ENCODE data around the gene MADCAM1. TPM values are rescaled to one million over a fixed set of nuclear protein-coding genes. Genes with fewer than 3 reads are reported as not detected.
A peak's percentile ranks its signal among the peaks of the same experiment; 100 is the strongest.

Gene MADCAM1
- total and polyA plus RNA-seq, 10 of the 15 experiments (the other 5 are each of a cell fraction or from before 2014, with no cell fraction given), result 0.06 to 0.32 (median 0.31) TPM; not detected in 5

GRCh38 chr19:506404-507285, 10.4 kb downstream of the MADCAM1 start (continued):
- TF ChIP-seq LARP7 (IDR thresholded peaks at IDR 0.05) (peak; percentile 79), BHLHE40 (IDR thresholded peaks at IDR 0.05; ENCODE audit: borderline replicate concordance in 1 of 2, low read depth in 2 of 2, low read length in 1 of 2) (peak; percentile 60 to 78; a peak in 3 of 4 replicates), POLR2A (IDR thresholded peaks at IDR 0.05; ENCODE audit: low read depth, low read length) (peak; percentile 76), ESRRA (IDR thresholded peaks at IDR 0.05; ENCODE audit: low read length) (no peak), RB1 (IDR thresholded peaks at IDR 0.05; ENCODE audit: borderline replicate concordance) (peak; percentile 88; the same call in 1 of the 2 replicates), ZNF622 (IDR thresholded peaks at IDR 0.05) (no peak), HDGF (IDR thresholded peaks at IDR 0.05) (no peak; the same call in 1 of the 2 replicates), KAT2A (conservative IDR thresholded peaks at IDR 0.05; ENCODE audit: control insufficient read depth, low read depth, low read length) (no peak), ZNF274 (IDR thresholded peaks at IDR 0.05; ENCODE audit: insufficient read depth, insufficient read length) (no peak), ASH2L (IDR thresholded peaks at IDR 0.05; ENCODE audit: borderline replicate concordance, low read depth) (no peak), SUZ12 (IDR thresholded peaks at IDR 0.05; ENCODE audit: unreplicated experiment) (no peak), KLF5 (IDR thresholded peaks at IDR 0.05; ENCODE audit: partially characterized antibody) (peak; percentile 25), ZSCAN29 (IDR thresholded peaks at IDR 0.05) (no peak), BACH1 (IDR thresholded peaks at IDR 0.05; ENCODE audit: borderline replicate concordance) (peak; percentile 84), NFYB (IDR thresholded peaks at IDR 0.05; ENCODE audit: insufficient read depth, low read depth, low read length) (no peak), CREB1 (IDR thresholded peaks at IDR 0.05; ENCODE audit: low read depth) (peak; percentile 48; the same call in 1 of the 2 replicates)
- TF ChIP-seq, protein P1, sequence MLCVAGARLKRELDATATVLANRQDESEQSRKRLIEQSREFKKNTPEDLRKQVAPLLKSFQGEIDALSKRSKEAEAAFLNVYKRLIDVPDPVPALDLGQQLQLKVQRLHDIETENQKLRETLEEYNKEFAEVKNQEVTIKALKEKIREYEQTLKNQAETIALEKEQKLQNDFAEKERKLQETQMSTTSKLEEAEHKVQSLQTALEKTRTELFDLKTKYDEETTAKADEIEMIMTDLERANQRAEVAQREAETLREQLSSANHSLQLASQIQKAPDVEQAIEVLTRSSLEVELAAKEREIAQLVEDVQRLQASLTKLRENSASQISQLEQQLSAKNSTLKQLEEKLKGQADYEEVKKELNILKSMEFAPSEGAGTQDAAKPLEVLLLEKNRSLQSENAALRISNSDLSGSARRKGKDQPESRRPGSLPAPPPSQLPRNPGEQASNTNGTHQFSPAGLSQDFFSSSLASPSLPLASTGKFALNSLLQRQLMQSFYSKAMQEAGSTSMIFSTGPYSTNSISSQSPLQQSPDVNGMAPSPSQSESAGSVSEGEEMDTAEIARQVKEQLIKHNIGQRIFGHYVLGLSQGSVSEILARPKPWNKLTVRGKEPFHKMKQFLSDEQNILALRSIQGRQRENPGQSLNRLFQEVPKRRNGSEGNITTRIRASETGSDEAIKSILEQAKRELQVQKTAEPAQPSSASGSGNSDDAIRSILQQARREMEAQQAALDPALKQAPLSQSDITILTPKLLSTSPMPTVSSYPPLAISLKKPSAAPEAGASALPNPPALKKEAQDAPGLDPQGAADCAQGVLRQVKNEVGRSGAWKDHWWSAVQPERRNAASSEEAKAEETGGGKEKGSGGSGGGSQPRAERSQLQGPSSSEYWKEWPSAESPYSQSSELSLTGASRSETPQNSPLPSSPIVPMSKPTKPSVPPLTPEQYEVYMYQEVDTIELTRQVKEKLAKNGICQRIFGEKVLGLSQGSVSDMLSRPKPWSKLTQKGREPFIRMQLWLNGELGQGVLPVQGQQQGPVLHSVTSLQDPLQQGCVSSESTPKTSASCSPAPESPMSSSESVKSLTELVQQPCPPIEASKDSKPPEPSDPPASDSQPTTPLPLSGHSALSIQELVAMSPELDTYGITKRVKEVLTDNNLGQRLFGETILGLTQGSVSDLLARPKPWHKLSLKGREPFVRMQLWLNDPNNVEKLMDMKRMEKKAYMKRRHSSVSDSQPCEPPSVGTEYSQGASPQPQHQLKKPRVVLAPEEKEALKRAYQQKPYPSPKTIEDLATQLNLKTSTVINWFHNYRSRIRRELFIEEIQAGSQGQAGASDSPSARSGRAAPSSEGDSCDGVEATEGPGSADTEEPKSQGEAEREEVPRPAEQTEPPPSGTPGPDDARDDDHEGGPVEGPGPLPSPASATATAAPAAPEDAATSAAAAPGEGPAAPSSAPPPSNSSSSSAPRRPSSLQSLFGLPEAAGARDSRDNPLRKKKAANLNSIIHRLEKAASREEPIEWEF (IDR thresholded peaks at IDR 0.05; ENCODE audit: insufficient replicate concordance, low read depth, low read length), result no peak
- TF ChIP-seq, protein P2, sequence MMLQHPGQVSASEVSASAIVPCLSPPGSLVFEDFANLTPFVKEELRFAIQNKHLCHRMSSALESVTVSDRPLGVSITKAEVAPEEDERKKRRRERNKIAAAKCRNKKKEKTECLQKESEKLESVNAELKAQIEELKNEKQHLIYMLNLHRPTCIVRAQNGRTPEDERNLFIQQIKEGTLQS (IDR thresholded peaks at IDR 0.05; ENCODE audit: borderline replicate concordance, extremely low read depth, low read depth, low read length), result no peak
- TF ChIP-seq, protein P3, sequence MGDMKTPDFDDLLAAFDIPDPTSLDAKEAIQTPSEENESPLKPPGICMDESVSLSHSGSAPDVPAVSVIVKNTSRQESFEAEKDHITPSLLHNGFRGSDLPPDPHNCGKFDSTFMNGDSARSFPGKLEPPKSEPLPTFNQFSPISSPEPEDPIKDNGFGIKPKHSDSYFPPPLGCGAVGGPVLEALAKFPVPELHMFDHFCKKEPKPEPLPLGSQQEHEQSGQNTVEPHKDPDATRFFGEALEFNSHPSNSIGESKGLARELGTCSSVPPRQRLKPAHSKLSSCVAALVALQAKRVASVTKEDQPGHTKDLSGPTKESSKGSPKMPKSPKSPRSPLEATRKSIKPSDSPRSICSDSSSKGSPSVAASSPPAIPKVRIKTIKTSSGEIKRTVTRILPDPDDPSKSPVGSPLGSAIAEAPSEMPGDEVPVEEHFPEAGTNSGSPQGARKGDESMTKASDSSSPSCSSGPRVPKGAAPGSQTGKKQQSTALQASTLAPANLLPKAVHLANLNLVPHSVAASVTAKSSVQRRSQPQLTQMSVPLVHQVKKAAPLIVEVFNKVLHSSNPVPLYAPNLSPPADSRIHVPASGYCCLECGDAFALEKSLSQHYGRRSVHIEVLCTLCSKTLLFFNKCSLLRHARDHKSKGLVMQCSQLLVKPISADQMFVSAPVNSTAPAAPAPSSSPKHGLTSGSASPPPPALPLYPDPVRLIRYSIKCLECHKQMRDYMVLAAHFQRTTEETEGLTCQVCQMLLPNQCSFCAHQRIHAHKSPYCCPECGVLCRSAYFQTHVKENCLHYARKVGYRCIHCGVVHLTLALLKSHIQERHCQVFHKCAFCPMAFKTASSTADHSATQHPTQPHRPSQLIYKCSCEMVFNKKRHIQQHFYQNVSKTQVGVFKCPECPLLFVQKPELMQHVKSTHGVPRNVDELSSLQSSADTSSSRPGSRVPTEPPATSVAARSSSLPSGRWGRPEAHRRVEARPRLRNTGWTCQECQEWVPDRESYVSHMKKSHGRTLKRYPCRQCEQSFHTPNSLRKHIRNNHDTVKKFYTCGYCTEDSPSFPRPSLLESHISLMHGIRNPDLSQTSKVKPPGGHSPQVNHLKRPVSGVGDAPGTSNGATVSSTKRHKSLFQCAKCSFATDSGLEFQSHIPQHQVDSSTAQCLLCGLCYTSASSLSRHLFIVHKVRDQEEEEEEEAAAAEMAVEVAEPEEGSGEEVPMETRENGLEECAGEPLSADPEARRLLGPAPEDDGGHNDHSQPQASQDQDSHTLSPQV (IDR thresholded peaks at IDR 0.05), result 0 out of 2 replicates have a peak, but pooled peaks have one; percentile 39
